ENCODE measurements around the gene EXOC2.

EXOC2 gene

GRCh38 chr6:456887-457286 is 236.1 kb downstream of the EXOC2 start:
- no peak for DNase-seq

GRCh38 chr6:456358-456867 is 236.5 kb downstream of the EXOC2 start:
- DNase-seq = peak in 1 of 2 experiments; percentile 12

GRCh38 chr6:455835-456234 is 237.1 kb downstream of the EXOC2 start:
- DNase-seq = peak; percentile 7 to 16

GRCh38 chr6:455006-455585 is 237.8 kb downstream of the EXOC2 start:
- DNase-seq = peak; percentile 66 to 70

- DNase-seq = no peak
These were observed 238.6 kb downstream of the EXOC2 start for GRCh38 chr6:454148-454991.

- DNase-seq = peak in 1 of 2 experiments; percentile 9
These were observed 239.8 kb downstream of the EXOC2 start for GRCh38 chr6:453152-453551.

GRCh38 chr6:452301-453067 is 240.5 kb downstream of the EXOC2 start:
- DNase-seq = peak in 1 of 2 experiments; percentile 13

- peak in 1 of 2 experiments; percentile 13 for DNase-seq
These were observed 241.1 kb downstream of the EXOC2 start for GRCh38 chr6:451847-452246.

GRCh38 chr6:451336-451735 is 241.6 kb downstream of the EXOC2 start:
- peak in 1 of 2 experiments; percentile 10 for DNase-seq

- DNase-seq = peak; percentile 17 to 21
These were observed 243.2 kb downstream of the EXOC2 start for GRCh38 chr6:449486-450419.

GRCh38 chr6:449057-449430 is 243.9 kb downstream of the EXOC2 start:
- peak in 1 of 2 experiments; percentile 19 for DNase-seq

GRCh38 chr6:448296-449056 is 244.5 kb downstream of the EXOC2 start:
- DNase-seq = peak; percentile 28 to 29

GRCh38 chr6:447381-448165 is 245.4 kb downstream of the EXOC2 start:
- DNase-seq = peak; percentile 76

GRCh38 chr6:446418-447366 is 246.2 kb downstream of the EXOC2 start:
- DNase-seq = peak; percentile 92 to 96

- peak in 1 of 2 experiments; percentile 37 for DNase-seq
These were observed 247.1 kb downstream of the EXOC2 start for GRCh38 chr6:445571-446417.

- DNase-seq = peak; percentile 62 to 63
These were observed 248.2 kb downstream of the EXOC2 start for GRCh38 chr6:444653-445275.

GRCh38 chr6:443621-444159 is 249.2 kb downstream of the EXOC2 start:
- peak; percentile 17 to 22 for DNase-seq
